SU-DHL-6 (cell line): Measurements from ENCODE around the gene TFF2.

Source experiments
- EZH2phosphoT487 ChIP-seq: fragments of 200-600 bp; sonication (generic), shearing (Covaris generic); conservative IDR thresholded peaks from 2 replicates; pipeline ENCODE4 v1.6.1; 2018; ENCODE audit warnings: mild to moderate bottlenecking, antibody characterized with exemption, low read length, moderate library complexity, mixed read lengths
- TF ChIP-seq, protein P1 (sequence below): fragments of 200-600 bp; sonication (generic); IDR thresholded peaks from one replicate; pipeline ENCODE4 v1.5.1; 2017; ENCODE audit warnings: antibody characterized with exemption, mild to moderate bottlenecking, low read length, moderate library complexity; ENCODE audit not compliant: insufficient read depth, poor library complexity, severe bottlenecking

DNA sequence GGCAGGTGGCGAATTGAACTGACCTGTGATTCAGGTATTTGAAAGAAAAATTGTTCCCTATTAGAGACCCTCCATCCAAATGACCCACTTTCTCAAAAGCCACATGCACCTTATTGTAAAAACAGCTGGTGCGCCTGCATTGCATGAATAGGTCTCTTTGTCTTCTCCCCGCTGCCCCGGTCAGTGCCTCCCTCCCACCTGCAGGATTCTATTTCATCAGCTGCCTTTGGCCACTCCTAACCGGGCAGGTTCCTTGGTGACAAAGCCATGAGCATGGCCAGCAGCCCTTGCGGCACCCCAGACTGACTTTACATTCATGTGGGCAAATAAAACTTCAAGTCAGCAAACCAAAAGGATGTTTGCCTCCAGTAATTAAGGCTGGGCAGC is 38.6 kb upstream of the TFF2 start:
- TF ChIP-seq, protein P1, sequence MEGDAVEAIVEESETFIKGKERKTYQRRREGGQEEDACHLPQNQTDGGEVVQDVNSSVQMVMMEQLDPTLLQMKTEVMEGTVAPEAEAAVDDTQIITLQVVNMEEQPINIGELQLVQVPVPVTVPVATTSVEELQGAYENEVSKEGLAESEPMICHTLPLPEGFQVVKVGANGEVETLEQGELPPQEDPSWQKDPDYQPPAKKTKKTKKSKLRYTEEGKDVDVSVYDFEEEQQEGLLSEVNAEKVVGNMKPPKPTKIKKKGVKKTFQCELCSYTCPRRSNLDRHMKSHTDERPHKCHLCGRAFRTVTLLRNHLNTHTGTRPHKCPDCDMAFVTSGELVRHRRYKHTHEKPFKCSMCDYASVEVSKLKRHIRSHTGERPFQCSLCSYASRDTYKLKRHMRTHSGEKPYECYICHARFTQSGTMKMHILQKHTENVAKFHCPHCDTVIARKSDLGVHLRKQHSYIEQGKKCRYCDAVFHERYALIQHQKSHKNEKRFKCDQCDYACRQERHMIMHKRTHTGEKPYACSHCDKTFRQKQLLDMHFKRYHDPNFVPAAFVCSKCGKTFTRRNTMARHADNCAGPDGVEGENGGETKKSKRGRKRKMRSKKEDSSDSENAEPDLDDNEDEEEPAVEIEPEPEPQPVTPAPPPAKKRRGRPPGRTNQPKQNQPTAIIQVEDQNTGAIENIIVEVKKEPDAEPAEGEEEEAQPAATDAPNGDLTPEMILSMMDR = no peak
- no peak for TF ChIP-seq EZH2phosphoT487
